Upper lobe of right lung (tissue), 1 donor: ENCODE data around the gene EFCAB12. TPM values are rescaled to one million over a fixed set of nuclear protein-coding genes. Genes with fewer than 3 reads are reported as not detected.
"Not testable (repeated sequence)": the region's sequence is repeated elsewhere in the genome, so short reads cannot be mapped to it uniquely, and the experiment has no call there.

Experiments used
- ATAC-seq: fragments of 200-7000 bp; cut with Tn5 transposase; one replicate; pipeline ENCODE4 v1.9.1; 2020; ENCODE audit warnings: mild to moderate bottlenecking, moderate library complexity
- DNase-seq: peaks from one replicate; pipeline ENCODE4 v3.0.0-alpha.2; 2020
- H3K27ac ChIP-seq: fragments of 200-600 bp; one replicate; pipeline ENCODE4 v1.8.0; 2022
- H3K27me3 ChIP-seq: fragments of 200-600 bp; one replicate; pipeline ENCODE4 v1.8.0; 2022; ENCODE audit warnings: mild to moderate bottlenecking
- H3K36me3 ChIP-seq: fragments of 200-600 bp; one replicate; pipeline ENCODE4 v1.8.0; 2022
- H3K4me1 ChIP-seq: fragments of 200-600 bp; one replicate; pipeline ENCODE4 v1.8.0; 2022
- H3K4me3 ChIP-seq: fragments of 200-600 bp; one replicate; pipeline ENCODE4 v1.8.0; 2022; ENCODE audit warnings: mild to moderate bottlenecking
- H3K9me3 ChIP-seq: fragments of 200-600 bp; one replicate; pipeline ENCODE4 v1.8.0; 2022
- intact Hi-C: fragments of 100-400 bp; cut with DNase I; formaldehyde crosslinking; loops from one replicate; pipeline ENCODE4 v1.11.0; 2022
- total RNA-seq: library from RNA; stranded (reverse); fragmentation: NEBNext Ultra II Directional; extraction: Animal tissue kit (Norgen Biotek cat#: 25700); gene quantifications from one replicate; pipeline ENCODE4 v1.2.1, GENCODE V29; 2021
- TF ChIP-seq, protein P1 (sequence below): fragments of 200-600 bp; IDR thresholded peaks from one replicate; pipeline ENCODE4 v1.8.0; 2022; ENCODE audit warnings: antibody characterized with exemption
- donor health status: DM: no; HTN: yes; CAD: no; lungs with severe emphysema.

EFCAB12 gene
- total RNA-seq, 1 donor from 2014 or later: 0.55 TPM

GRCh38 chr3:129366312-129366831 is 62.1 kb downstream of the EFCAB12 start:
- Histone ChIP-seq H3K4me1 (no peaks in the 10 kb centered on the region), H3K36me3 (no peaks in the 10 kb centered on the region), H3K27ac (no peak overlapping the region), H3K9me3 (no peaks in the 10 kb centered on the region), H3K4me3 (no peak overlapping the region), H3K27me3 (no peaks in the 10 kb centered on the region)
- DNase-seq (no peak), ATAC-seq (no peak)
- intact Hi-C loops: no loop called here
- TF ChIP-seq, protein P1, sequence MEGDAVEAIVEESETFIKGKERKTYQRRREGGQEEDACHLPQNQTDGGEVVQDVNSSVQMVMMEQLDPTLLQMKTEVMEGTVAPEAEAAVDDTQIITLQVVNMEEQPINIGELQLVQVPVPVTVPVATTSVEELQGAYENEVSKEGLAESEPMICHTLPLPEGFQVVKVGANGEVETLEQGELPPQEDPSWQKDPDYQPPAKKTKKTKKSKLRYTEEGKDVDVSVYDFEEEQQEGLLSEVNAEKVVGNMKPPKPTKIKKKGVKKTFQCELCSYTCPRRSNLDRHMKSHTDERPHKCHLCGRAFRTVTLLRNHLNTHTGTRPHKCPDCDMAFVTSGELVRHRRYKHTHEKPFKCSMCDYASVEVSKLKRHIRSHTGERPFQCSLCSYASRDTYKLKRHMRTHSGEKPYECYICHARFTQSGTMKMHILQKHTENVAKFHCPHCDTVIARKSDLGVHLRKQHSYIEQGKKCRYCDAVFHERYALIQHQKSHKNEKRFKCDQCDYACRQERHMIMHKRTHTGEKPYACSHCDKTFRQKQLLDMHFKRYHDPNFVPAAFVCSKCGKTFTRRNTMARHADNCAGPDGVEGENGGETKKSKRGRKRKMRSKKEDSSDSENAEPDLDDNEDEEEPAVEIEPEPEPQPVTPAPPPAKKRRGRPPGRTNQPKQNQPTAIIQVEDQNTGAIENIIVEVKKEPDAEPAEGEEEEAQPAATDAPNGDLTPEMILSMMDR: no peak

- TF ChIP-seq, protein P1: no peak
- ATAC-seq: no peak
- Histone ChIP-seq H3K4me1 (no peaks in the 10 kb centered on the region), H3K36me3 (no peaks in the 10 kb centered on the region), H3K27ac (no peak overlapping the region), H3K9me3 (no peaks in the 10 kb centered on the region), H3K4me3 (no peak overlapping the region), H3K27me3 (no peaks in the 10 kb centered on the region)
- intact Hi-C loops: no loop called here
- DNase-seq: no peak
Measured at GRCh38 chr3:129365296-129366136, 62.9 kb downstream of the EFCAB12 start.

DNA sequence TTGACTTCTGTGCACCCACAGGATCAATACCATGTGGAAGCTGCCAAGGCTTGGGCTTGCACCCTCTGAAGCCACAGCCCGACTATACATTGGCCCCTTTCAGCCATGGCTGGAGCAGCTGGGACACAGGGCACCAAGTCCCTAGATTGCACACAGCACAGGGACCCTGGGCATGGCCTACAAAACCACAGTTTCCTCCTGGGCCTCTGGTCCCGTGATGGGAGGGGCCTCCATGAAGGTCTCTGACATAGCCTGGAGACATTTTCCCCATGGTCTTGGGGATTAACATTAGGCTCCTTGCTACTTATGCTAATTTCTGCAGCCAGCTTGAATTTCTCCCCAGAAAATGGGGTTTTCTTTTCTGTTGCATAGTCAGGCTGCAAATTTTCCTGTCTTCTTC is 63.6 kb downstream of the EFCAB12 start:
- H3K4me3 ChIP-seq, H3K4me1 ChIP-seq, H3K27ac ChIP-seq, H3K36me3 ChIP-seq, H3K27me3 ChIP-seq, intact Hi-C loops, H3K9me3 ChIP-seq, DNase-seq: not testable (repeated sequence)
- ATAC-seq: peak; percentile 71

GRCh38 chr3:129363356-129363755 is 65.1 kb downstream of the EFCAB12 start:
- H3K27ac ChIP-seq, intact Hi-C loops, DNase-seq, H3K4me3 ChIP-seq, H3K4me1 ChIP-seq, ATAC-seq, H3K27me3 ChIP-seq, H3K9me3 ChIP-seq, H3K36me3 ChIP-seq: not testable (repeated sequence)

DNA sequence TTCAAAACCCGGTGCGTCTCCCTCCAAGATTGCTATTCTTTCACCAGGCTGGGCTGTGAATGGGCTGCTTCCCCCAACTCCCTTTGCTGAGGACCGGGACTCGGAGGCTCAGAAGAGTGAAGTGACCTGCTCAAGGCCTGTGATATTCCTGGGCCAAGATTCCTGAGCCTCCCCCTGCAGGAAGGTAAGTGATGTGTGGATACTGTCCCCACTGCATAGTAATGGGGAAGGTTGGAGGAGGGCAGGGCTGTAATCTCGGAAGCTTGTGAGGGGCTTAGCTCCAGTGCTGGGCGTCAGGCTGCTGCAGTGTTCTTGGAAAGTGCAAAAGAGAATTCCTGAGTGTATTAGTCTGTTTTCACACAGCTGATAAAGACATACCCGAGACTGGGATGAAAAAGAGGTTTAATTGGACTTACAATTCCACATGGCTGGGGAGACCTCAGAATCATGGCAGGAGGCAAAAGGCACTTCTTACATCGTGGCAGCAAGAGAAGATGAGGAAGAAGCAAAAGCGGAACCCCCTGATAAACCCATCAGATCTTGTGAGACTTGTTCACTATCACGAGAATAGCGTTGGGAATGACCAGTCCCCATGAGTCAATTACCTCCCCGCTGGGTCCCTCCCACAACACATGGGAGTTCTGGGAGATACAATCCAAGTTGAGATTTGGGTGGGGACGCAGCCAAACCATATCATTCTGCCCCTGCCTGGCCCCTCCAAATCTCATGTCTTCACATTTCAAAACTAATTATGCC is 67.6 kb downstream of the EFCAB12 start:
- no peak overlapping the region for H3K27ac ChIP-seq
- ATAC-seq: no peak
- H3K4me1 ChIP-seq: no peaks in the 10 kb centered on the region
- DNase-seq: no peak
- H3K27me3 ChIP-seq: no peaks in the 10 kb centered on the region
- H3K9me3 ChIP-seq: no peaks in the 10 kb centered on the region
- no peaks in the 10 kb centered on the region for H3K36me3 ChIP-seq
- TF ChIP-seq, protein P1: no peak
- intact Hi-C loops: no loop called here
- H3K4me3 ChIP-seq: no peak overlapping the region

- TF ChIP-seq, protein P1: no peak
- Histone ChIP-seq H3K36me3 (no peaks in the 10 kb centered on the region), H3K4me3 (no peak overlapping the region), H3K27ac (no peak overlapping the region), H3K4me1 (no peaks in the 10 kb centered on the region), H3K9me3 (no peaks in the 10 kb centered on the region), H3K27me3 (no peaks in the 10 kb centered on the region)
- DNase-seq (no peak), ATAC-seq (no peak)
- intact Hi-C loops: no loop called here
Measured at GRCh38 chr3:129360171-129360611, 68.2 kb downstream of the EFCAB12 start.
